Nucleus accumbens (tissue), 56 donors: ENCODE results near the gene KMO.
A peak's percentile ranks its signal among the peaks of the same experiment; 100 is the strongest.

Source experiments
- DNase-seq, 56 donors: peaks; one replicate each; lab custom pipeline; 2025; lab: John Stamatoyannopoulos, UW

Gene KMO

GRCh38 chr1:241536304-241536703 lies 4.1 kb downstream of the KMO start:
- no peak for DNase-seq

GRCh38 chr1:241536969-241537368 lies 4.8 kb downstream of the KMO start:
- no peak for DNase-seq

GRCh38 chr1:241542199-241542907 lies 10.2 kb downstream of the KMO start:
- no peak for DNase-seq

GRCh38 chr1:241548008-241548407 lies 15.8 kb downstream of the KMO start:
- DNase-seq: no peak

GRCh38 chr1:241550318-241550717 lies 18.1 kb downstream of the KMO start:
- DNase-seq: no peak

- peak in 4 of 56 donors; percentile 1 to 15 (median 2) for DNase-seq
Observed at GRCh38 chr1:241551759-241552638, 19.8 kb downstream of the KMO start.

GRCh38 chr1:241553886-241554592 lies 21.9 kb downstream of the KMO start:
- DNase-seq: no peak

GRCh38 chr1:241555526-241555925 lies 23.3 kb downstream of the KMO start:
- no peak for DNase-seq

- no peak for DNase-seq
Observed at GRCh38 chr1:241557031-241557430, 24.9 kb downstream of the KMO start.

GRCh38 chr1:241557551-241558193 lies 25.5 kb downstream of the KMO start:
- DNase-seq: no peak

- no peak for DNase-seq
Observed at GRCh38 chr1:241560146-241560848, 28.1 kb downstream of the KMO start.

GRCh38 chr1:241560849-241561187 lies 28.6 kb downstream of the KMO start:
- DNase-seq: no peak

GRCh38 chr1:241569848-241570247 lies 37.7 kb downstream of the KMO start:
- no peak for DNase-seq

- no peak for DNase-seq
Observed at GRCh38 chr1:241574154-241574553, 42.0 kb downstream of the KMO start.

GRCh38 chr1:241579434-241579833 lies 47.3 kb downstream of the KMO start:
- DNase-seq: no peak

- DNase-seq: no peak
Observed at GRCh38 chr1:241582921-241583321, 50.7 kb downstream of the KMO start.

- DNase-seq: peak in 24 of 56 donors; percentile 3 to 57 (median 14)
Observed at GRCh38 chr1:241586905-241587512, 54.8 kb downstream of the KMO start.

GRCh38 chr1:241589521-241589920 lies 57.3 kb downstream of the KMO start:
- no peak for DNase-seq

GRCh38 chr1:241590719-241591118 lies 58.5 kb downstream of the KMO start:
- DNase-seq: no peak

GRCh38 chr1:241591317-241591716 lies 59.1 kb downstream of the KMO start:
- DNase-seq: no peak
